Femur (tissue), 1 donor: ENCODE results near the gene OTUD1.

Experiments used
- DNase-seq: peaks from one replicate; pipeline ENCODE4 v3.0.0-alpha.2; 2017

OTUD1 gene

DNA sequence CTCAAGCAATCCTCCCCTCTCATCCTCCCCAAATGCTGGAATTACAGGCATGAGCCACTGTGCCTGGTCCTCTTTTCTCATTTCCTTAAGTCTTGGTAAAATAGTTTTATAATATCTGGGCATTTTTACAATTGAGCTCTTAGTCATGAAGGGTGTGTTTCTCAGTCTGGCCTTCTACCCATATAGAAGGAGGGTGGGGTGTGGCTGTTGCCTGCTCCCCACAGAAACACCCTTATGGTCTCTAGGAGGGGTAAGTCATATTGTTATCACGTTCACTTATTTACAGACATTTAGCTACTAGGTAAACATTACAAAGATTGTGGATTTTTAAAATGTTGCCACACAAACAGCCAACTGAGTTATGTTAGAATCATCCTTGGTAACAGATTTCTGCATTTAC is 6.7 kb upstream of the OTUD1 start:
- no peak for DNase-seq

DNA sequence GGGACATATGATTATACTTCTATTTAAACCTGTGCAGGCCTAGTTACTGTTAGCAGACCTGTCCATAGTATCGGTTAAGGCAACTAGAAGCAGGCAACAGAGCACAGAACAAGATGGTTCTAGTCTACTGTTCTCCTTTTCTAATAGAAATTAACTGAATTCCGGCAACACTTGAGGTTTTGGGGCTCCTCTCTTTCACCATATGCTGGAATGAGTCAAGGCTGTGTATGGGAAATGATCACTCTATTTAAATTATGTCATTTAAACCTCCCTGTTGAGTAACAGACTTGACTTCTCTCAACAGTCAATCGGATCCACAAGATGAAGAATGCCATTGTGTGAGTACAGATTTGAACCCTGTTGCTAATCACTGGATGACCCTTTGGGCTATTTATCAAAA is 6.2 kb upstream of the OTUD1 start:
- DNase-seq: no peak

DNA sequence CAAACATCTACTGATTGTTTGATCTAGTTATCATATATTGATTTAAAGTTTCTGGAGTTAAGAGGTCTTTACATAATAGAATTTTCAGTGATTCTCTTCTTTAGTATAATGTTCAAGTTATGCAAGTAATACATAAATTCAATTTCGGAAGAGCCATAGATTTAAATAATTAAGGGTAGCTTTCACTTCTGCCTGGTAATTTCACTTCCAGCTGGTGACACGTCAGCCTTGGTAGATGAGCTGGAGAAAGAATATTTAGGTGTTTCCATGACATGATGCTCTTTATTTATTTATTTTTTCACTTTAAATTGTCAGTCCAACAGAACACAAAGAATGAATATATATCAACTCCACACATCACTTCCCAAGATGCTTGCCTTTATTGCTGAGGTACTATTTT is 5.2 kb upstream of the OTUD1 start:
- no peak for DNase-seq

DNA sequence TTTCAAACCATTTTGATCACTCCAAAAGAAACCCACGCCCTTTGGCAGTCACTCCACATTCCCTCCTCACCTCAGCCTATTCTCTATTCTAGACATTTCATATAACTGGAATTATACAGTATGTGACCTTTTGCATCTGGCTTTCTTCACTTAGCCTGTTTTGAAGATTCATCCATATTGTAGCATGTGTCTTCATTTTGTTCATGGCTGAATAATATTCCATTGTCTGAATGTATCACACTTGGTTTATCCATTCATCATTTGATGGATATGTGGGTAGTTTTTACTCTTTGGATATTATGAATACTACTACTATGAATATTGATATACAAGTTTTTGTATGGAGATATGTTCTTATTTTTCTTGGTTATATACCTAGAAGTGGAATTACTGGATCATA is 3.5 kb upstream of the OTUD1 start:
- no peak for DNase-seq

DNA sequence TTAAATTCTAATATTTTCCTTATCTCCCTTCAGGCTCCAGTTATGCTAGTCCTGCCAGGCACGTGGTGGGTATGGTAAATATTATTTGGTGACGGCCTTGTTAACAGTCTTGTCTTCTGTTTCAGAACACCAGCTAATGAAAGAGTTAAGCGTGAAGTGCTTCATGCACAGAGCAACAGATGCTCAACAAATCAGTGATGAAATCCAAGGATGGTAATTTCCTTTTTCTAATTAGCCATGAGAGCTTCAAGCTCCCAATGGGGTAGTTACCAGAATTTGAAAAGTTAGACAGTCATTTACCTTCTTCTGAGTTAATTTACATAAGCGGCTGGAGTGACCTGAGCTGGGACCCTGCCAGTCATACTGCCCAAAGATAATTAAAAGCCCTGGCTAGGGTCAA is 1.9 kb upstream of the OTUD1 start:
- DNase-seq: no peak

DNA sequence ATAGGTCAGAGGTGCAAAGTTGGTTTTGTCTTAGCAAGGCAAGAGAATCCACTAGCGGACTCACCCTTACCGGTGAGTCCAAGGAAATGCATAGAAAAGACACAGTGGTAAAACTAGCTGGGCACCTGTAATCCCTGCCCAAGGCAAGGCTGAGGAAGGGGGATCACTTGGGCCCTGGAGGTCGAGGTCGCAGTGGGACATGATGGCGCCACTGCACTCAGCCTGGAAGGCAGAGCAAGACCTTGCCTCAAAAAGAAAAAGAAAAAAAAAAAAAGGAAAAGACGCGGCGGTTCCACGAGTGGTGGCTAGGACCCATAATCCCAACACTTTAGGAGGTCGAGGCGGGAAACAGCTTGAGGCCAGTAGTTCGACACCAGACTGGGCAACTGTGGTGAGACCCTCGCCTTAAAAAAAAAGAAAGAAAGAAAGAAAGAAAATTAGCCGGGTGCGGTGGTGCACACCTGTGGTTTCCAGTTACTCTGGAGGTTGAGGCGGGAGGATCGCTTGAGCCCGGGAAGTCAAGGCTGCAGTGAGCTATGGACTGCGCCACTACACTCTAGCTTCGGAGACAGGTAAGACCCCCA is 820 bp upstream of the OTUD1 start:
- no peak for DNase-seq

DNA sequence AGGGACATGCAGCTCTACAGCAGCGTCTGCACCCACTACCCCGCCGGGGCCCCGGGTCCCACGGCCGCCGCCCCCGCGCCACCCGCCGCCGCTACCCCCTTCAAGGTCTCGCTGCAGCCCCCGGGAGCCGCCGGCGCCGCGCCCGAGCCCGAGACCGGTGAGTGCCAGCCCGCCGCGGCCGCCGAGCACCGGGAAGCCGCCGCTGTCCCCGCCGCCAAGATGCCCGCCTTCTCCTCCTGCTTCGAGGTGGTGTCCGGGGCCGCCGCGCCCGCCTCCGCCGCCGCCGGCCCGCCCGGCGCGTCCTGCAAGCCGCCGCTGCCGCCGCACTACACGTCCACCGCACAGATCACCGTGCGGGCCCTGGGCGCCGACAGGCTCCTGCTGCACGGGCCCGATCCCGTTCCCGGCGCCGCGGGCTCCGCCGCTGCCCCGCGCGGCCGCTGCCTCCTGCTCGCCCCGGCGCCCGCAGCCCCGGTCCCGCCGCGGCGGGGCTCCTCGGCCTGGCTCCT is 631 bp downstream of the OTUD1 start:
- no peak for DNase-seq

DNA sequence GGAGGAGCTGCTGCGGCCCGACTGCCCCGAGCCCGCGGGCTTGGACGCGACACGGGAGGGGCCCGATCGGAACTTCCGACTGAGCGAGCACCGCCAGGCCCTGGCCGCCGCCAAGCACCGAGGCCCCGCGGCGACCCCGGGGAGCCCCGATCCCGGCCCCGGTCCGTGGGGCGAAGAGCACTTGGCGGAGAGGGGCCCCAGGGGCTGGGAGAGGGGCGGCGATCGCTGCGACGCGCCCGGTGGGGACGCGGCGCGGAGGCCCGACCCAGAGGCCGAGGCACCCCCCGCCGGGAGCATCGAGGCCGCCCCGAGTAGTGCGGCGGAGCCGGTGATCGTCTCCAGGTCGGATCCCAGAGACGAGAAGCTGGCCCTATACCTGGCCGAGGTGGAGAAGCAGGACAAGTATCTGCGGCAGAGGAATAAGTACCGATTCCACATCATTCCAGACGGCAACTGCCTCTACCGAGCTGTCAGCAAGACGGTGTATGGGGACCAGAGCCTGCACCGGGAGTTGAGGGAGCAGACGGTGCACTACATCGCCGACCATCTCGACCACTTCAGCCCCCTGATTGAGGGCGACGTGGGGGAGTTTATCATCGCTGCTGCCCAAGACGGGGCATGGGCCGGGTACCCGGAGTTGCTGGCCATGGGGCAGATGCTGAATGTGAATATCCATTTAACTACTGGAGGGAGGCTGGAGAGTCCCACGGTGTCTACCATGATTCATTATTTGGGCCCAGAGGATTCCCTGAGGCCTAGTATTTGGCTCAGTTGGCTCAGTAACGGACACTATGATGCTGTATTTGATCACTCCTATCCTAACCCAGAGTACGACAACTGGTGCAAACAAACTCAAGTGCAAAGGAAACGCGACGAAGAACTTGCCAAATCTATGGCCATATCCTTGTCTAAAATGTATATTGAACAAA is 1.4 kb downstream of the OTUD1 start:
- DNase-seq: peak; percentile 41

DNA sequence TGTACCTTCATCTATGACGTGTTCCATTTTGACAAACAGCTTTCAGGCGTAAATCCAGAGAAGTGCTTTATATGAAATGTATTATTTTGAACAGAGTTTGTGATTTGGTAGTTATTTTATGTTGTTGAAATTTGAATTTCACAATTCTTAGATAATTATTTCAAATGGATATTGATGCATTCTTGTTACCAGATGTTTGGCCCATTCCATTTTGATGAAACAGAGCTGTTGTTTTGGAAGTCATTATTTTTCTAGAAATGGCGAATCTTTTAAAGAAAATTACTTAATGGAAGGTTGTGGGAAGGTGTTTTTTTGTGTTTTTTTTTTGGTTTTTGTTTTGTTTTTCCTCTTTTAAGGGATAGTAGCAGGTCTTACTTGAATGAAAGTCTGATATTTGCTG is 2.4 kb downstream of the OTUD1 start:
- no peak for DNase-seq

DNA sequence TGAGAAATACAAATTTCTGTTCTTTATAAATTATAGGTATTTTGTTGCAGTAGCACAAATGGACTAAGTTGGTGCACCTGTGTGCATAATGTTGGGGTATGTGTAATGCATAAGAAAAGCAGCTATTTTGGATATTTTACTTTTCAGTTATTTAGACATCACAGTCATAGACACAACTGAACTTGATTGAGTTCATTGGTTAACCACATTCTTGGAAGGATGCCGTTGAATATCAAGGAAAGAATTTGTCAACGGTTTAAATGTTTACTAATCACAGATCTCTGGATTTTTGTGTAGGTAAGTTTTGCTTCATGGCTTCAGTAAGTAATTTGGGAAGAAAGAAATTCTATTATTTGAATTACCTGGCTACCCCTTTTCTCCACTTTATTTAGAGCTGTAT is 4.1 kb downstream of the OTUD1 start:
- no peak for DNase-seq

DNA sequence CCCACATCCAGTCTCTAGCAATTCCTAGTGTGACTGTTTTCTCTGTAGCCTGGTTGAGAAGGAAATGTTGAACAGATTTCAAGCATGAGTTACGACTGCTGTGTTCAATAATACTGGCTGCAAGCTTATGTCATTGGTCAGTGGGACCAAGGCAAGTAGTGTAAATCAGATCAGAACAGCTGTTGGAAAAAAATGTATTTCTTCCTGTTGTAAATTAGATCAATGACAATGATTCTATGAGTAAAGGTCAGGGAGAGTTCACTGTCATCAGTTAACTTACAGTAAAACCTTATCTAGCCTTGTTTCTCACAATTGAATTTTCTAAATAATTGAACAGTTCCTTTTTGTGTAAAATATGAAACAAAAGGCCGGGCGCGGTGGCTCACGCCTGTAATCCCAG is 6.7 kb downstream of the OTUD1 start:
- no peak for DNase-seq

DNA sequence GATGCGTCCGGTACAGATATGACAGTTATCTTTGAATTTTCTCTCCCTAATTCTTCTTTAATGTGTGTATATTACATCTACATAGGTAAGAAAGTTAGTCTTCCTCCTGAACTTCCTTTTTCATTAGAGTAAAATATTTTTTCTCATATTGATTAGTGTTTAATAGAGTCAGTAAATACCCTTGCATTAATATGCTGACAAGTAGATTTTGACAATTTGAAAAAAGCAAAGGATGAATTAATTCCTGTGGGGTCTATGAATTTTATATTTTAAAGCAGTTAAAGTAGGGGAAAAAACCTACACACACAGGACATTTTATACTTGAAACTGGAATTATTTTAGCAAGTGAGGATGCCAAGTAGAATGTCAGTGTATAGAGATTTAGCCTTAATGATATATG is 9.4 kb downstream of the OTUD1 start:
- DNase-seq: no peak

DNA sequence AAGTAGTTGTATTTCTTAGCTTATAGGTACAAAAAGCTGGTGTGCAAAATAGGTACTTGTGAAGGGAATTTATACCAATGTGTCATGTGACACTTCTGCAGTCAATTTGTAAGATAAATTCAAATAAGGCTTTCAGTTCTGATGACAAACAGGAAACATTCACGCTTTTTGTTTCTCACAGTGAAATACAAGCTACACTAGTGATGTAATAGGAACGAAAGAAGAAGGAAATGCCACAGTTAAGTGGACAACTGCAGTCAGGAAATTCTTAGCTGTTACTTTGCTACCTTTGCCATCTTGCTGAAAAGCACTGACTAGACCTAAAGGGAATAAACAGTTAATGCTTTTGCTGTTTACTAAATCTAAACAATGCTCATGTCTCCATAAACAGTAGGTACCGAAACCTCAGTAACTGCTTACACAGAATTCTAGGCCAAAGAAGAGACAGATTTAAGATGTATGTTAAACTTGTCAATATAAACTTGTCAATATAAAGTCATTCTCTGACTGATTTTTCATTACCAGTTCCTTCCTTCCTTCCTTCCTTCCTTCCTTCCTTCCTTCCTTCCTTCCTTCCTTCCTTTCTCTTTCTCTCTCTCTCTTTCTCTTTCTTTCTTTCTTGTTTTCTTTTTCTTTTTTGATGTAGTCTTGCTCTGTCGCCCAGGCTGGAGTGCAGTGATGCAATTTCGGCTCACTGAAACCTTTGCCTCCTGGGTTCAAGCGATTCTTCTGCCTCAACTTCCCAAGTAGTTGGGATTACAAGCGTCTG is 10.1 kb downstream of the OTUD1 start:
- no peak for DNase-seq

DNA sequence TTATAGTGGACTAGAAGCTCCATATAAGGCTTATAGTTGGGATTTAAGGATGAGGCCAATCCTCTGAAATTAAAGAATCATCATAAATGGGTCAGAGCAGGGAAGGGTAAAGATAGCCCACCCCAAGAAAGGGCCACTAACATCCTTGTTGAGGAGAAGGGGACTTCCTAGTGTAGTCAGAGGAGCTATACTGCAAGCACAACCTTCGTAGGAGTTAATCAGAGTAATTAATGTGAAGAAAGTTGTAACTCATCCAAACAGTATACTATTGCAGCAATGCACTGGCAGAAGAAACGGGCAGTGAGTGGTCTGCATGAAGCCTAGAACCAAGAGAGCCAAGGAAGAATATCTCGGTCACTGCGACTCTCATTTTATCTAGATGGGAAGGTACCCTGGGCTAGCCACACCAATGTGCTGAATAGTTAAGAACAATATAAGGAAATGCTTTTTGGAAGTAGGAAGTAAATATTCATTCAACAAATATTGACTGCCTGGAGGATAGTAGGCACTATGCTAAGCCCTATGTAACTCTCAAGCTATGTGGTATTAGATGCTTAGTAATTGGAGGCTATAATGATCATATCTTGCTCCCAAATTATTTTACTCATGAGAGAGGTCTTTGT is 13.3 kb downstream of the OTUD1 start:
- no peak for DNase-seq

DNA sequence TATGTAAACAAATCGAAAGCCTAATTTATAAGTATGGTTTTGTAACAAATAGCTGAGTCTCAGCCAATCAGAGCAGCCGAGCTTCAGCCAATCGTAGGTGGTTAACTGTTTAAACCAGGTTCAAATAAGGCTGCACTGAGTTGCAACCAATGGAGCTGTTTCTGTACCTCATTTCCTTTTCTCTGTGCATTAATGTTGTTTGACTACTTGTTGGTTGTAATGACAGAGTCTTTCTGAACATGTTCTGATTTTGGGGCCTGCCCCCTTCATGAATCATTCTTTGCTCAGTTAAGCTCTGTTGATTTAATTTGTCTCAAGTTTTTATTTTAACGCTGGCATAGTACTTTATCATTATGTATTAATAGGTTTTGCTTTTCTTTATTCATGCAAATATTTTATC is 14.6 kb downstream of the OTUD1 start:
- no peak for DNase-seq

DNA sequence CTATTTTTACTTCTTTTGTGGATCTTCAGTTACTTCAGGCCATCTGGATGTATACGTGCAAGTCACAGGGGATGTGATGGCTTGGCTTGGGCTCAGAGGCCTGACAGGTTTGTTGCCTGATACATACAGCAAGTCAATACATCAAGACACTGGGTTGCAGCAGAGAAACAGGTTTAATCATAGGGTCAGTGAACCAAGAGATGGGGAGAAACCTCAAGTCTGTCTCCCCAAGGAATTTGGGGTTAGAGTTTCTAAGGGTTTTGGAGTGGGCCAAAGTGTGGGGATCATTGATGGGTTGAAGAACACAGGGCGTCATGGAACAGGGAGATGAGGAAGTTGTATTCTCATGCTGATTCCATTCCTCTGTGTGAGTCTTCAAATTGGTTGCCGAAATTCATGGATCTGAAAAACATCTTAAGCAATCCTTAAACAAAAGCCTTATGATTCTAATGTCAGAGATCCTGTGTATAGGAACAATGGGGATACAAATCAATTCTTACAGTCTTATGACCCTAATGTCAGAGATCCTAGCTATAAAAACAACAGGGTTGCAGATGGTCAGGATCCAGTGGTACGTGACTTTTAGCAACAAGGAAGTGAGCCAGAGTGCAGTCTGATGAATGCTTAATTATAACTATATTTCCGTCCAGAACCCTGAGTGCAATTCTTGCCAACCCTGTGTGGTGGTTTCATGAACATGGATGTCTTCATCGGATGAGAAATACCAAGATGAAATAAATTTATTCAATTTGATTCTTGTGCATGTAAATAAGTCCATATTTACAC is 18.9 kb downstream of the OTUD1 start:
- DNase-seq: no peak

DNA sequence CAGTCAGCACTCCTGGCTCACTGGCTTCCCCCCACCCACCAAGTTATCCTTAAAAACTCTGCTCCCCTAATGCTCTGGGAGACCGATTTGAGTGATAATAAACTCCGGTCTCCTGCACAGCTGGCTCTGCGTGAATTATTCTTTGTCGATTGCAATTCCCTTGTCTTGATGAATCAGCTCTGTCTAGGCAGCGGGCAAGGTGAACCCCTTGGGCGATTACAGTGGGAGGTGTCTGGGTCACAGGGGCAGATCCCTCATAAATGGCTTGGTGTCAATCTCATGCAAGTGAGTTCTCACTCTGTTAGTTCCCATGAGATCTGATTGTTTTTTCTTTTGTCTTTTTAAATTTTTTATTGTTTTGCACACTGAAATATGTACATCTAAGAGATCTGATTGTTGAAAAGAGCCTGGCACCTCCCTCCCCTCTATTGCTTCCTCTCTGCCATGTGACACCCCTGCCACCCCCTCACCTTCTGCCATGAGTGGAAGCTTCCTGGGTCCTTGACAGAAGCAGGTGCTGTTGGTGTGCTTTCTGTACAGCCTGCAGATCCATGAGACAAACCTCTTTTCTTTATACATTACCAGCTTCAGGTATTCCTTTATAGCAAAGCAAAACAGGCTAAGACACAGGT is 20.5 kb downstream of the OTUD1 start:
- DNase-seq: no peak

DNA sequence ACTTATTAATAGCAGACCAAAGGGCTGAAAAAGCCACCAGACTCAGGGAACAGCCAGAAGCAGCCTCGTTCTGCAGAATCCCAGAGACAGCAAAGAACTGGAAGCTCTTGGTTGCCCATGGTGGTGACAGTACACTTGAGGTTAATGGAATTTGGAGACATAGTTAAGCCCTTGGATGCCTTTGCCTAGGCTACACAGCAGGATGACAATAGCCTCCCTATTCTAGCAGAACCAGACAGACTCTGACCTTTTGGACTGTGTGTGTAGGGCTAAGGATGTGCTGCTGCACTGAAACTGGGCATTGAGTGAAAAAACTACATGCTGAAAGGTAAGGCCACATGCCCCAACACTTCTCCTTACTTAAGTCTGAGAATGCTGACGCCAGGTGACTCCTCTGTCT is 22.7 kb downstream of the OTUD1 start:
- no peak for DNase-seq

DNA sequence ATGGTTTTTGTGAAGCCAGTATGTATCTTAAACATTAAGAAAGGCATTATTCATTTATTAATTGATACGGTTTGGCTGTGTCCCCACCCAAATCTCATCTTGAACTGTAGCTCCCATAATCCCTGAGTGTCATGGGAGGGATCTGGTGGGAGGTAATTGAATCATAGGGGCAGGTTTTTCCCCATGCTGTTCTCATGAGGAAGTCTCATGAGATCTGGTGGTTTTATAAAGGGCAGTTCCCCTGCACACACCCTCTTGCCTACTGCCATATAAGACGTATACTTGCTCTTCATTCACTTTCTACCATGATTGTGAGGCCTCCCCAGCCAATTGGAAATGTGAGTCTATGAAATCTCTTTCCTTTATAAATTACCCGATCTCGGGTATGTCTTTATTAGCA is 28.1 kb downstream of the OTUD1 start:
- DNase-seq: no peak

DNA sequence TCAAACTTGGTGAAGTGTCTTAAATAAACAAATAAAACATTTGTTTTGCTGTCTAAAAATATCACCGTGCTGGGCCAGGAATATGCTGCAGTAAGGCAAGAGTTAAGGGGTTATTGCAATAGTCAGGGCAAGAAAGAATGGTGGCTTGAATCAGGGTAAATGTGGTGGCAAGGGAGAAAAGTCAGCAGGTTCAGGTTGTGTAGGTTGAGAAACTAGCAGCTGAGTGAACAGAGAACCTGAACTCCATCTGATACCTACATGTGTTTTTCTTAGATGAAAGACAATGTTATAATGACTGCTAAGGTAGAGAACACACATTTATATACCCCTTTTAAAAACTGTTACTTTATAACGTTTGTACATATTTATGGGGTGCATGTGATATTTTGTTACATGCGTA is 28.7 kb downstream of the OTUD1 start:
- DNase-seq: no peak

DNA sequence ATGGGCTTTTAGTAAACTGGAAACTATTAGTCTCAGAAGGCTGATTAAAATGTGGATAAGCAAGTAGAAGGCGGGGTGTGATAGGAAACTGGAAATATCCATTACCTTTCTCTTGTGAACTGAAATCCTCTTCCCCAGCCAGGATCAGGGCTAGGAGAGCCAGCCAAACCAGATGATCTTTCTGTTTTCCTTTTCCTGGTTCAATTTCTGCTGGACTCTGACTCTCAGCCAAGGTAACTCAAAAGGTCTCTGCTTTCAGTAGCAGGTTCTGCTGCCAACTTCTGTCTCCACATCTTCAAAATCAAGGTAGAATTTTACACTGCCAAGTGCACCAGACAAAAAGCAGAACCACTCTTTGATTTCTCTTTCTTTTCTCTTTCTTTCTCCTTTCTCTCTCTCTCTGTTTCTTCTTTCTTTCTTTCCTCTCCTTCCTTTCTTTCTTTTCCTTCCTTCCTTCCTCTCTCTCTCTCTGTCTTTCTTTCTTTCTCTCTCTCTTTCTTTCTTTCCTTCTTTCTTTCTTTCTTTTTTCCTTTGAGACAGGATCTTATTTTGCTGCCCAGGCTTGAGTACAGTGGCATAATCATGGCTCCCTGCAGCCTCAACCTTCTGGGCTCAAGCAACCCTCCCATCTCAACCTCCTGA is 30.8 kb downstream of the OTUD1 start:
- no peak for DNase-seq
